CD4-positive, alpha-beta T cell (primary cell): Measurements from ENCODE around the gene PCCA. TPM values are rescaled to one million over a fixed set of nuclear protein-coding genes. Genes with fewer than 3 reads are reported as not detected.
"Not testable (repeated sequence)": the region's sequence is repeated elsewhere in the genome, so short reads cannot be mapped to it uniquely, and the experiment has no call there.

ENCODE experiments used
- ATAC-seq: fragments of 200-7000 bp; cut with Tn5 transposase; one replicate; pipeline ENCODE4 v1.10.0; 2022; ENCODE audit warnings: mild to moderate bottlenecking; ENCODE audit not compliant: poor library complexity
- CTCF ChIA-PET: fragments of 350-600 bp; sonication (Branson Sonifier 250); formaldehyde crosslinking; loops from one replicate; lab custom pipeline; 2021; ENCODE audit warnings: antibody characterized with exemption, inconsistent platforms; lab: Charles Lee
- POLR2A ChIA-PET: fragments of 350-600 bp; sonication (Branson Sonifier 250); formaldehyde crosslinking; loops from one replicate; lab custom pipeline; 2021; ENCODE audit warnings: antibody characterized with exemption, inconsistent platforms; lab: Charles Lee
- DNase-seq, 14 experiments: peaks; one replicate each; pipeline ENCODE4 v3.0.0-alpha.2; 2013 to 2020; ENCODE audit warnings: mixed read lengths in 2 of 14
- H3K27ac ChIP-seq, 2 donors: one replicate each; pipeline versions ENCODE4 v1.5.1 to v1.7.0; 2013; ENCODE audit warnings: low read length in 2 of 2, low read depth in 1 of 2, mild to moderate bottlenecking in 1 of 2
- H3K27me3 ChIP-seq, 2 experiments: 1 replicate in 1 of 2; 2 replicates in 1 of 2; pipeline versions ENCODE4 v1.6.1 to v1.7.0; 2013; ENCODE audit warnings: low read length in 2 of 2, control low read depth in 1 of 2, mild to moderate bottlenecking in 1 of 2, moderate library complexity in 1 of 2; ENCODE audit not compliant: insufficient read depth in 2 of 2, control insufficient read depth in 1 of 2
- H3K36me3 ChIP-seq: one replicate; pipeline ENCODE4 v1.6.1; 2013; ENCODE audit warnings: low read length, control low read depth; ENCODE audit not compliant: insufficient read depth
- H3K4me1 ChIP-seq: one replicate; pipeline ENCODE4 v1.6.1; 2013; ENCODE audit warnings: low read length, control low read depth; ENCODE audit not compliant: insufficient read depth
- H3K4me3 ChIP-seq: one replicate; pipeline ENCODE4 v1.5.1; 2013; ENCODE audit warnings: mild to moderate bottlenecking, low read length, moderate library complexity
- H3K9me3 ChIP-seq, 2 experiments: 1 replicate in 1 of 2; 2 replicates in 1 of 2; pipeline versions ENCODE4 v1.6.1 to v1.7.0; 2013; ENCODE audit warnings: low read length in 2 of 2, mild to moderate bottlenecking in 2 of 2, control low read depth in 1 of 2, moderate library complexity in 1 of 2; ENCODE audit not compliant: control insufficient read depth in 1 of 2, insufficient read depth in 1 of 2
- H3K27ac Mint-ChIP-seq: one replicate; pipeline ENCODE4 v1.8.0; 2020; ENCODE audit warnings: mixed read lengths
- H3K27me3 Mint-ChIP-seq: one replicate; pipeline ENCODE4 v1.8.0; 2021; ENCODE audit warnings: mixed read lengths
- H3K36me3 Mint-ChIP-seq: one replicate; pipeline ENCODE4 v1.8.0; 2021; ENCODE audit warnings: low read depth, mixed read lengths
- H3K4me1 Mint-ChIP-seq: one replicate; pipeline ENCODE4 v1.8.0; 2021; ENCODE audit warnings: low read depth, mixed read lengths
- H3K4me3 Mint-ChIP-seq: one replicate; pipeline ENCODE4 v1.8.0; 2020; ENCODE audit warnings: mild to moderate bottlenecking, mixed read lengths
- H3K9me3 Mint-ChIP-seq: one replicate; pipeline ENCODE4 v1.8.0; 2020; ENCODE audit warnings: mixed read lengths
- CTCF ChIP-seq: fragments of 200-600 bp; IDR thresholded peaks from one replicate; pipeline ENCODE4 v1.8.0; 2022; ENCODE audit warnings: antibody characterized with exemption, mild to moderate bottlenecking
- intact Hi-C, 2 experiments: fragments of 100-400 bp; cut with DNase I in 1 of 2; cut with micrococcal nuclease in 1 of 2; formaldehyde crosslinking; loops; one replicate each; pipeline versions ENCODE4 v1.15.1 to v1.9.0; 2023 to 2025; cut with DNase I, micrococcal nuclease
- total RNA-seq, 174 experiments: library from RNA in 2 of 174; stranded (reverse) in 2 of 174; gene quantifications; one replicate each; pipeline ENCODE4 v1.2.3 and lab custom pipeline; 2021 to 2026

The PCCA gene
- total RNA-seq, 2 experiments from 2014 or later = 4.7 to 5.2 TPM

GRCh38 chr13:100148422-100148821 lies 59.5 kb downstream of the PCCA start:
- Mint-ChIP-seq H3K9me3 (peaks cover 3% of the 10 kb centered on the region), H3K27me3 (no peaks in the 10 kb centered on the region), H3K4me1 (no peaks in the 10 kb centered on the region), H3K4me3 (no peak overlapping the region), H3K36me3 (peaks cover 29% of the 10 kb centered on the region), H3K27ac (no peak overlapping the region)
- CTCF ChIA-PET = no interaction called here
- no peak overlapping the region for H3K27ac ChIP-seq
- POLR2A ChIA-PET = no interaction called here
- H3K27me3 ChIP-seq = no peaks in the 10 kb centered on the region
- no peak for TF ChIP-seq CTCF
- ATAC-seq = no peak
- no peaks in the 10 kb centered on the region for H3K36me3 ChIP-seq
- no peak overlapping the region for H3K4me3 ChIP-seq
- peaks cover 0 to 8% of the 10 kb centered on the region in 2 experiments for H3K9me3 ChIP-seq
- intact Hi-C loops = no loop called here
- H3K4me1 ChIP-seq = no peaks in the 10 kb centered on the region
- no peak for DNase-seq

GRCh38 chr13:100149389-100149788 lies 60.5 kb downstream of the PCCA start:
- DNase-seq (no peak), ATAC-seq (no peak)
- Mint-ChIP-seq H3K27ac (no peak overlapping the region), H3K27me3 (no peaks in the 10 kb centered on the region), H3K9me3 (peaks cover 3% of the 10 kb centered on the region), H3K4me3 (no peak overlapping the region), H3K36me3 (peaks cover 31% of the 10 kb centered on the region), H3K4me1 (no peaks in the 10 kb centered on the region)
- Histone ChIP-seq H3K27ac (no peak overlapping the region), H3K36me3 (no peaks in the 10 kb centered on the region), H3K4me1 (no peaks in the 10 kb centered on the region), H3K4me3 (no peak overlapping the region), H3K27me3 (no peaks in the 10 kb centered on the region), H3K9me3 (peaks cover 0 to 8% of the 10 kb centered on the region in 2 experiments)
- intact Hi-C loops = no loop called here
- ChIA-PET CTCF (no interaction called here), POLR2A (no interaction called here)
- no peak for TF ChIP-seq CTCF

- H3K27ac Mint-ChIP-seq, H3K9me3 ChIP-seq, H3K4me3 Mint-ChIP-seq, DNase-seq, intact Hi-C loops, CTCF ChIA-PET, H3K4me1 ChIP-seq, H3K4me3 ChIP-seq, H3K27ac ChIP-seq, H3K9me3 Mint-ChIP-seq, POLR2A ChIA-PET, H3K4me1 Mint-ChIP-seq, H3K27me3 Mint-ChIP-seq, ATAC-seq, H3K36me3 ChIP-seq, H3K27me3 ChIP-seq: not testable (repeated sequence)
- H3K36me3 Mint-ChIP-seq = peaks cover 29% of the 10 kb centered on the region
These were observed 61.8 kb downstream of the PCCA start for GRCh38 chr13:100150711-100151110.

GRCh38 chr13:100154842-100155416 lies 66.0 kb downstream of the PCCA start:
- Mint-ChIP-seq H3K27ac (no peak overlapping the region), H3K36me3 (peaks cover 19% of the 10 kb centered on the region), H3K4me3 (no peak overlapping the region), H3K27me3 (no peaks in the 10 kb centered on the region), H3K9me3 (no peaks in the 10 kb centered on the region), H3K4me1 (no peaks in the 10 kb centered on the region)
- TF ChIP-seq CTCF = no peak
- H3K4me3 ChIP-seq = no peak overlapping the region
- H3K27me3 ChIP-seq = no peaks in the 10 kb centered on the region
- intact Hi-C loops = no loop called here
- no peaks in the 10 kb centered on the region for H3K9me3 ChIP-seq
- no peaks in the 10 kb centered on the region for H3K4me1 ChIP-seq
- H3K36me3 ChIP-seq = no peaks in the 10 kb centered on the region
- no peak for ATAC-seq
- ChIA-PET POLR2A (no interaction called here), CTCF (no interaction called here)
- no peak for DNase-seq
- no peak overlapping the region for H3K27ac ChIP-seq
